Loucy (cell line): ENCODE results near the gene LTB4R2.

Experiments
- H2AFZ ChIP-seq: fragments of 200-600 bp; sonication (generic); 2 replicates; pipeline ENCODE4 v1.6.0; 2016; ENCODE audit warnings: antibody characterized with exemption, mild to moderate bottlenecking, low read length, moderate library complexity
- H3F3A ChIP-seq: fragments of 200-600 bp; 2 replicates; pipeline ENCODE4 v1.6.0; 2016; ENCODE audit warnings: antibody characterized with exemption, low read depth, mild to moderate bottlenecking
- H3K27me3 ChIP-seq: fragments of 200-600 bp; sonication (generic); 2 replicates; pipeline ENCODE4 v1.6.1; 2014; ENCODE audit warnings: low read length, mild to moderate bottlenecking; ENCODE audit not compliant: insufficient read depth, poor library complexity, severe bottlenecking
- H3K36me3 ChIP-seq: fragments of 200-600 bp; sonication (generic); 2 replicates; pipeline ENCODE4 v1.6.1; 2016; ENCODE audit warnings: low read length; ENCODE audit not compliant: insufficient read depth
- H3K4me1 ChIP-seq: fragments of 200-600 bp; sonication (generic); 2 replicates; pipeline ENCODE4 v1.5.1; 2014; ENCODE audit warnings: low read length, mild to moderate bottlenecking; ENCODE audit not compliant: insufficient read depth, poor library complexity, severe bottlenecking
- H3K4me2 ChIP-seq: fragments of 200-600 bp; sonication (generic); 2 replicates; pipeline ENCODE4 v1.6.0; 2014; ENCODE audit warnings: antibody characterized with exemption, low read length, low read depth, mild to moderate bottlenecking; ENCODE audit not compliant: poor library complexity, severe bottlenecking
- H3K4me3 ChIP-seq: fragments of 200-600 bp; sonication (generic); 2 replicates; pipeline ENCODE4 v1.5.1; 2014; ENCODE audit warnings: low read length, mild to moderate bottlenecking, mixed read lengths; ENCODE audit not compliant: poor library complexity, severe bottlenecking
- H3K79me2 ChIP-seq: fragments of 200-600 bp; sonication (generic); 2 replicates; pipeline ENCODE4 v1.6.1; 2014; ENCODE audit warnings: low read length; ENCODE audit not compliant: insufficient read depth
- H3K9ac ChIP-seq: fragments of 200-600 bp; sonication (generic); 2 replicates; pipeline ENCODE4 v1.6.0; 2014; ENCODE audit warnings: mild to moderate bottlenecking, low read depth, low read length, moderate library complexity; ENCODE audit not compliant: poor library complexity, severe bottlenecking
- H3K9me2 ChIP-seq: fragments of 200-600 bp; sonication (generic); replicated peaks from 2 replicates; pipeline ENCODE4 v1.6.1; 2016; ENCODE audit warnings: low read depth, low read length, mixed read lengths
- H3K9me3 ChIP-seq: fragments of 200-600 bp; sonication (generic); 2 replicates; pipeline ENCODE4 v1.6.1; 2014; ENCODE audit warnings: mild to moderate bottlenecking, antibody characterized with exemption, low read length, low read depth; ENCODE audit not compliant: insufficient read depth
- H4K20me1 ChIP-seq: fragments of 200-600 bp; sonication (generic); 2 replicates; pipeline ENCODE4 v1.6.0; 2014; ENCODE audit warnings: antibody characterized with exemption, low read length, mild to moderate bottlenecking; ENCODE audit not compliant: insufficient read depth, poor library complexity, severe bottlenecking
- CTCF ChIP-seq: fragments of 200-600 bp; sonication (generic); conservative IDR thresholded peaks from 2 replicates; pipeline ENCODE4 v1.5.1; 2014; ENCODE audit warnings: mild to moderate bottlenecking, antibody characterized with exemption, low read length
- EZH2phosphoT487 ChIP-seq: fragments of 200-600 bp; IDR thresholded peaks from 2 replicates; pipeline ENCODE4 v1.6.1; 2018; ENCODE audit warnings: antibody characterized with exemption, mild to moderate bottlenecking, moderate library complexity, borderline replicate concordance

Gene LTB4R2

GRCh38 chr14:24277071-24277470 is 32.9 kb upstream of the LTB4R2 start:
- Histone ChIP-seq H3K9ac (no peak overlapping the region), H3K4me2 (no peak overlapping the region), H4K20me1 (no peaks in the 10 kb centered on the region), H3K4me1 (peaks cover 26% of the 10 kb centered on the region), H3K27me3 (no peaks in the 10 kb centered on the region), H2AFZ (no peak overlapping the region), H3K9me3 (no peaks in the 10 kb centered on the region), H3F3A (no peaks in the 10 kb centered on the region), H3K9me2 (no peaks in the 10 kb centered on the region), H3K36me3 (no peaks in the 10 kb centered on the region), H3K79me2 (peaks cover 5% of the 10 kb centered on the region; the same call in 1 of the 2 replicates), H3K4me3 (no peak overlapping the region)
- no peak for TF ChIP-seq EZH2phosphoT487
- no peak for TF ChIP-seq CTCF

GRCh38 chr14:24277606-24278321 is 32.2 kb upstream of the LTB4R2 start:
- H3K9me2 ChIP-seq = no peaks in the 10 kb centered on the region
- peak overlapping the region; percentile 36 for H3K4me2 ChIP-seq
- no peaks in the 10 kb centered on the region for H3K79me2 ChIP-seq
- no peaks in the 10 kb centered on the region for H3K9me3 ChIP-seq
- H3K9ac ChIP-seq = no peak overlapping the region
- H3K36me3 ChIP-seq = no peaks in the 10 kb centered on the region
- no peak overlapping the region for H2AFZ ChIP-seq
- TF ChIP-seq EZH2phosphoT487 = no peak
- TF ChIP-seq CTCF = no peak
- H3K4me3 ChIP-seq = no peak overlapping the region
- peaks cover 24% of the 10 kb centered on the region for H3K4me1 ChIP-seq
- no peaks in the 10 kb centered on the region for H3K27me3 ChIP-seq
- no peaks in the 10 kb centered on the region for H3F3A ChIP-seq
- H4K20me1 ChIP-seq = no peaks in the 10 kb centered on the region

- H3K79me2 ChIP-seq = no peaks in the 10 kb centered on the region
- peak overlapping the region; percentile 36 for H3K4me2 ChIP-seq
- no peak overlapping the region for H3K4me3 ChIP-seq
These were observed 31.5 kb upstream of the LTB4R2 start for GRCh38 chr14:24278424-24278823.

More at GRCh38 chr14:24278424-24278823, 31.5 kb upstream of the LTB4R2 start:
- H3K27me3 ChIP-seq = no peaks in the 10 kb centered on the region
- no peak overlapping the region for H3K9ac ChIP-seq
- no peaks in the 10 kb centered on the region for H3F3A ChIP-seq
- H3K9me2 ChIP-seq = no peaks in the 10 kb centered on the region
- no peak overlapping the region for H2AFZ ChIP-seq
- peaks cover 24% of the 10 kb centered on the region for H3K4me1 ChIP-seq
- H3K9me3 ChIP-seq = no peaks in the 10 kb centered on the region
- H4K20me1 ChIP-seq = no peaks in the 10 kb centered on the region
- no peaks in the 10 kb centered on the region for H3K36me3 ChIP-seq
- TF ChIP-seq EZH2phosphoT487 = no peak
- TF ChIP-seq CTCF = no peak
